CD4-positive, CD25-positive, alpha-beta regulatory T cell (primary cell): ENCODE measurements around the gene RINL. TPM values are rescaled to one million over a fixed set of nuclear protein-coding genes. Genes with fewer than 3 reads are reported as not detected.
A peak's percentile ranks its signal among the peaks of the same experiment; 100 is the strongest.

Experiments
- ATAC-seq, 2 donors: fragments of 150-1000 bp; cut with Tn5 transposase; one replicate each; pipeline ENCODE4 v1.10.0; 2021; ENCODE audit warnings: low read depth in 2 of 2, moderate number of reproducible peaks in 2 of 2, moderate library complexity in 1 of 2
- DNase-seq, 3 donors: peaks; one replicate each; pipeline versions ENCODE4 v3.0.0 to v3.0.0-alpha.2; 2012 to 2022; ENCODE audit warnings: mixed read lengths in 1 of 3
- H3K27ac ChIP-seq: one replicate; pipeline ENCODE4 v1.7.0; 2013; ENCODE audit warnings: mild to moderate bottlenecking, low read length; ENCODE audit not compliant: insufficient read depth, poor library complexity, severe bottlenecking
- H3K27me3 ChIP-seq: one replicate; pipeline ENCODE4 v1.7.0; 2013; ENCODE audit warnings: low read length; ENCODE audit not compliant: control insufficient read depth, insufficient read depth
- H3K36me3 ChIP-seq: one replicate; pipeline ENCODE4 v1.7.0; 2013; ENCODE audit warnings: mild to moderate bottlenecking, low read length, moderate library complexity; ENCODE audit not compliant: control insufficient read depth, insufficient read depth
- H3K4me1 ChIP-seq: 2 replicates; pipeline ENCODE4 v1.7.0; 2013; ENCODE audit warnings: mild to moderate bottlenecking, low read length; ENCODE audit not compliant: insufficient read depth, control insufficient read depth, poor library complexity, severe bottlenecking
- H3K4me3 ChIP-seq: one replicate; pipeline ENCODE4 v1.7.0; 2013; ENCODE audit warnings: low read depth, mild to moderate bottlenecking, low read length, moderate library complexity
- H3K9me3 ChIP-seq, 2 experiments: 1 replicate in 1 of 2; 2 replicates in 1 of 2; pipeline ENCODE4 v1.7.0; 2013; ENCODE audit warnings: low read length in 2 of 2, mild to moderate bottlenecking in 1 of 2, moderate library complexity in 1 of 2; ENCODE audit not compliant: control insufficient read depth in 2 of 2
- H3K27ac Mint-ChIP-seq, 3 donors: one replicate each; pipeline ENCODE4 v1.8.0; 2020 to 2022; ENCODE audit warnings: mild to moderate bottlenecking in 3 of 3, mixed read lengths in 3 of 3, moderate library complexity in 2 of 3
- H3K27me3 Mint-ChIP-seq: one replicate; pipeline ENCODE4 v1.8.0; 2022; ENCODE audit warnings: mild to moderate bottlenecking, mixed read lengths
- H3K36me3 Mint-ChIP-seq: one replicate; pipeline ENCODE4 v1.8.0; 2020; ENCODE audit warnings: mixed read lengths
- H3K4me1 Mint-ChIP-seq, 4 donors: one replicate each; pipeline ENCODE4 v1.8.0; 2020 to 2022; ENCODE audit warnings: mixed read lengths in 4 of 4, mild to moderate bottlenecking in 1 of 4
- H3K4me3 Mint-ChIP-seq, 4 donors: one replicate each; pipeline ENCODE4 v1.8.0; 2020 to 2022; ENCODE audit warnings: mild to moderate bottlenecking in 4 of 4, mixed read lengths in 4 of 4, moderate library complexity in 3 of 4
- H3K9me3 Mint-ChIP-seq, 7 donors: one replicate each; pipeline ENCODE4 v1.8.0; 2020 to 2022; ENCODE audit warnings: mixed read lengths in 7 of 7, mild to moderate bottlenecking in 3 of 7, moderate library complexity in 2 of 7
- polyA plus RNA-seq, 4 donors: library from polyadenylated mRNA; unstranded; fragments of 300-500 nt; fragmentation: Illumina TruSeq; gene quantifications; one replicate each; pipeline ENCODE4 v1.2.3, GENCODE V29; 2021
- total RNA-seq: library from RNA; stranded (reverse); gene quantifications from one replicate; pipeline ENCODE4 v1.2.3, GENCODE V29; 2022

RINL gene
- 48.9 TPM for total RNA-seq
- polyA plus RNA-seq: 10 to 100 TPM; 30.1 to 39.7 (median 36.5) TPM

DNA sequence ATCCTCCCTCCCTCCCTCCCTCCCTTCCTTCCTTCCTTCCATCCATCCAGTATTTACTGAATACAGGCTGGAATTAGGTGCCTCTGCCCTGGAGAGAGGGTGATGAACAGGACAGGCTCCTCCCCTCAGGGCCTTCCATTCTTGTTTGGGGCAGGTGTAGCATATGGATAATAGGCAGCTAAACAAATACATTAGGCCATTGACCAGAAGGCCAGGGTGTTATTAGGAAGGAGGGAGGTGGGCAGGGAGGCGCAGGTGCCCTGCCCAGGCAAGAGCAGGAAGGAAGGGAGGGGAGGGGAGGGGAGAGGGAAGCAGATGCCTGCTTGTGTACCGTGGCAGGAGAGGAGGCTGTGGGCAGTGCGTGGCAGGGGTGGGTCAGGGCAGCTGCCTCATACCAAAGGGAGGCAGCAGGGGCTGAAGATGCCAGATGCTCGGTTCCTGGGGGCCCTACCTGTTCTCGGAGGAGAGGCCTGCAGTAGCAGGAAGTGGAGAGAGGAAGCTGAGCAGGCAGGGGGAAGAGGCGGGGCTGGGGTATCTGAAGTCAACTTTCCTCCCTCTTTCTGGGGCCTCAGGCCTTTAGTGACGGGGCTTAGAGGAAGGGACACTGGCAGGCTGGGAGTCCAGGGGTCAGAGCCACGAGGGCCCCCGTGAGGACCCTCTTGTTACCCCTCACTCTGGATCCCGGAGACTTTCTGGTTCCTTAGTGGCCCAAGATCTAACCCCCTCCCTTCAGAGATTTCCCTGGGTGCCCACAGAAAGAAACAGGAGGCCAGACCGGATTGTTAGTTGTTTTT lies at the start of gene RINL:
Gene RINL, minus strand, starts transcription at position 495 of the 794 bp plus-strand sequence. CDS start 1,533 bp downstream, outside the sequence.
- ATAC-seq (peak; percentile 96), DNase-seq (peak; percentile 57 to 92 (median 72))
- Mint-ChIP-seq H3K36me3 (peaks cover 14% of the 10 kb centered on the region), H3K9me3 (no peaks in the 10 kb centered on the region), H3K27ac (peak within 1 kb of the TSS; percentile 97 to 99 (median 98)), H3K4me1 (peaks cover 6 to 50% (median 16%) of the 10 kb centered on the region in 4 donors), H3K4me3 (peak within 1 kb of the TSS; percentile 90 to 96 (median 94)), H3K27me3 (no peaks in the 10 kb centered on the region)
- no peaks in the 10 kb centered on the region for H3K9me3 ChIP-seq
- peak within 1 kb of the TSS; percentile 93 for H3K27ac ChIP-seq
- no peaks in the 10 kb centered on the region for H3K27me3 ChIP-seq
- peaks cover 37% of the 10 kb centered on the region for H3K4me1 ChIP-seq
- peaks cover 6% of the 10 kb centered on the region for H3K36me3 ChIP-seq
- H3K4me3 ChIP-seq: peak within 1 kb of the TSS; percentile 62

- Mint-ChIP-seq H3K27me3 (no peaks in the 10 kb centered on the region), H3K9me3 (no peaks in the 10 kb centered on the region), H3K36me3 (peaks cover 17% of the 10 kb centered on the region), H3K4me3 (no peak overlapping the region), H3K4me1 (peaks cover 5 to 18% (median 8%) of the 10 kb centered on the region in 4 donors), H3K27ac (no peak overlapping the region)
- DNase-seq: no peak
- Histone ChIP-seq H3K27me3 (no peaks in the 10 kb centered on the region), H3K4me3 (no peak overlapping the region), H3K9me3 (no peaks in the 10 kb centered on the region), H3K27ac (no peak overlapping the region), H3K36me3 (peaks cover 8% of the 10 kb centered on the region), H3K4me1 (peaks cover 10% of the 10 kb centered on the region)
- ATAC-seq: no peak
These were observed 46.3 kb upstream of the RINL start for GRCh38 chr19:38924388-38924787.

DNA sequence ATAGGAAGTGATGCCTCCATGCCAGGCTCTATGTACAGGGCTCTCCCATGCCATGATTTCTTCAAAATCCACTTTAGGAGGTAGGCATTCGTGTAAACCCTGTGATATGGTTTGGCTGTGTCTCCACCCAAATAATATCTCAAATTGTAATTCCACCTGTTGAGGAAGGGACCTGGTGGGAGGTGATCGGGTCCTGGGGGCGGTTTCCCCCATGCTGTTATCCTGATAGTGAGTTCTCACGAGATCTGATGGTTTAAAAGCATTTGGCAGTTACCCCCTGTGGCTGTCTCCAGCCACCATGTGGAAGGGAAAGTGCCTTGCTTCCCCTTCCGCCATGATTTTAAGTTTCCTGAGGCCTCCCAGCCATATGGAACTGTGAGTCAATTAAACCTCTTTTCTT lies 44.4 kb upstream of the RINL start:
- Mint-ChIP-seq H3K27ac (no peak overlapping the region), H3K27me3 (no peaks in the 10 kb centered on the region), H3K9me3 (no peaks in the 10 kb centered on the region), H3K36me3 (peaks cover 19% of the 10 kb centered on the region), H3K4me1 (no peaks in the 10 kb centered on the region), H3K4me3 (no peak overlapping the region)
- DNase-seq (no peak), ATAC-seq (no peak)
- H3K27me3 ChIP-seq: no peaks in the 10 kb centered on the region
- H3K27ac ChIP-seq: no peak overlapping the region
- no peak overlapping the region for H3K4me3 ChIP-seq
- H3K9me3 ChIP-seq: no peaks in the 10 kb centered on the region
- H3K4me1 ChIP-seq: no peaks in the 10 kb centered on the region
- H3K36me3 ChIP-seq: peaks cover 8% of the 10 kb centered on the region

DNA sequence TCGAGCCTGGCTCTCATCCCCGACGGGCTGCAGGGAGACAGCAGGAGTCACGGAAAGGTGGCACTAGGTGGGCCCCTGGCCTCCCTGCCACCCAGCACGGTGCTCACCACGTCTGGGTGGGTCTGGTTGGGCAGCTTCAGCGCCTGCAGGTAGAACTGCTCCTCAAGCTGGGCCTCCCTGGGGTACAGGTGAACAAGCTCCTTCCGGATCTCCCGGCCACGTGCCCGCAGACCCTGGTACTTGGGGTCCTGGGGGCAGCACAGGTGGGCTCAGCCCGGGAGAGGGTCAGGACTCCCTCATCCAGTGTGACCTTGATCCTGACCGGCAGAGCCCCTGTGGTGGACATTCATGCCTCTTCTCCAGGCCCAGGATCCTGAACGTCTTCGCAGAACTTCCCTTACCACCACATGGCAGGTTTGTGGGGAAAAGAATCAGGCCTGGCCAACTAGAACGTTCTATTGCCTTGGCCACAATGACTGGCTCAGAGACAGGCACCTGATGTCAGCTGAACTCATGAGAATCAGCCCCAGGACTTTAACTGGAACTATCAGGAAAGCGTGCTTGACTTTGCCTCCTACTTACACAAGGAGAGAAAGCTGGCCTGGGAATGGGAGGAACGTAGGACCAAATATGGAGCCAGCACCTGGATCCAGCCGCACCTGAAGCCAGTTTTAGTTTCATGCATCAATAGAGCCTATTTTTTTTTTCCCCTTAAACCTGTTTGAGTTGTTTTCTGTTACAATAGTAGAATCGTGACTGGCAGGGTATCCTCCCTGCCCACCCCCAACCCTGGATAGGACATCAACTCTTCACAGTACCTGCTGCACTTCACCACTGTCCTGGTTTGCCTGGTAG lies 43.6 kb upstream of the RINL start:
- no peaks in the 10 kb centered on the region for H3K4me1 Mint-ChIP-seq
- DNase-seq: no peak
- H3K27ac ChIP-seq: no peak overlapping the region

DNA sequence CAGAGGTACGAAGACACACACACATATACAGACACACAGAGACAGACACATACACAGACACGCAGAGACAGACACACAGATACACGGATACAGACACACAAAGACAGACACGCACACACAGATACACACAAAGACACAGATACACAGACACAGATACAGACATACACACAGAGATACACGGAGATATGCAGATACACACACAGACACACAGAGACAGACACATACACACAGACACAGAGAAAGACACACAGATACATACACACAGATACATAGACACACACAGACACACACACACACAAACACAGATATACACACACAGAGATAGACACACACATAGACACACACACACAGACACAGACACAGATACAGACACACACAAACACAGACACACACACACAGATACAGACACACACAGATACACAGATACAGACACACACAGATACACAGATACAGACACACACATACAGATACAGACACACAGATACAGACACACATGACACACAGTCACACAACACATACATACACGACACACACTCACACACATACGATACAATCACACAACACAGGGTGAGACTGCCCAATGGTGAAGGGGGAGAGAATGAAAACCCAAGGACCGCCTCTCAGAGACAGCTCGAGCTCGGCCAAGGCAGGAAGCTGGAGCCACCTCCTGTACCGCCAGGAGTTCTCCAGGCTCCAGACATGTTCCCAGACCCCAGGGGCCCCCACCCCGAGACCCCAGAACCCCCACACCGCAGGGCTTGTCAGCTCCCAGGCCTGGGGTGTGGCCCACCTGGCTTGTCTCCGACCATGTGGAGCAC lies 42.7 kb upstream of the RINL start:
- Mint-ChIP-seq H3K27ac (no peak overlapping the region), H3K36me3 (peaks cover 19% of the 10 kb centered on the region), H3K4me3 (no peak overlapping the region), H3K9me3 (no peaks in the 10 kb centered on the region), H3K4me1 (no peaks in the 10 kb centered on the region), H3K27me3 (no peaks in the 10 kb centered on the region)
- no peak for DNase-seq
- no peak overlapping the region for H3K4me3 ChIP-seq
- H3K4me1 ChIP-seq: no peaks in the 10 kb centered on the region
- no peak overlapping the region for H3K27ac ChIP-seq
- peaks cover 8% of the 10 kb centered on the region for H3K36me3 ChIP-seq
- no peaks in the 10 kb centered on the region for H3K27me3 ChIP-seq
- no peaks in the 10 kb centered on the region for H3K9me3 ChIP-seq
- no peak for ATAC-seq

More for the DNA sequence above, 43.6 kb upstream of the RINL start:
- Histone ChIP-seq H3K27me3 (no peaks in the 10 kb centered on the region), H3K36me3 (peaks cover 8% of the 10 kb centered on the region), H3K4me3 (no peak overlapping the region), H3K4me1 (no peaks in the 10 kb centered on the region), H3K9me3 (no peaks in the 10 kb centered on the region)
- peak overlapping the region in 1 of 3 donors; percentile 65 for H3K27ac Mint-ChIP-seq
- peaks cover 19% of the 10 kb centered on the region for H3K36me3 Mint-ChIP-seq
- no peaks in the 10 kb centered on the region for H3K27me3 Mint-ChIP-seq
- no peaks in the 10 kb centered on the region for H3K9me3 Mint-ChIP-seq
- no peak overlapping the region for H3K4me3 Mint-ChIP-seq
- ATAC-seq: no peak

DNA sequence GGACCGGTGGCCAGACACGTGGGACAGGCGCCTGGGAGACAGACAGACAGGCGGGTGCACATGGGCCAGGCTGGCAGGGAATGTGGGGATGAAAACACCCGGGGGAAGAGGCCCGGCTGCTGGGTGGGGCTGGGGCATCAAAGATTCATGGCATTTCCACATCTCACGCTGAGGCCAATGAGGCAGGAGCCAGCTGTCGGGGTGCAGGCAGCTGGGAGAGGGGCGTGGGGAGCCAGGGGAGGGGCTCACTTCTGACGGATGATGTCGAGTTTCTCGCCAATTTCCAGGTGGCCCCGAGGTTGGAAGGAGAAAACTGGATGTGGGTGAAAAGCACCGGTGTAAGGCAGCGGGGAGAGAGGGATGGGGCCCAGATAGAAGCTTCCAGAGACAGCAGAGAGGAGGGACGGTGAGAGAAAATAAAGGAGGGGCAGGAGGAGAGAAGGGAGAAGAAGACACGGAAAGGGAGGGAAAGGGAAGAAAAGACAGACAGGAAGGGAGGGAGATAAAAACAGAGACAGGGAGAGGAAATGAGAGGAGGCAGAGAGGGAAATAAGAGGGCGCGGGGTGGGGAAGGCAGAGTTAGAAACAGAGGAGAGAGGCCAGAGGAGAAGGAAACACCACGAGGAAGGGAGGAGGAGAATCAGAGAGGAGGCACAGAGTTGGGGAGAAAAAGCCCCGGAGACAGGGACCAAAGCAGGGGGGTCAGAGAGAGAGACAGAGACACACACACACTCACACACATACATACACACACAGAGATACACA lies 41.9 kb upstream of the RINL start:
- Histone ChIP-seq H3K27ac (no peak overlapping the region), H3K27me3 (no peaks in the 10 kb centered on the region), H3K36me3 (peaks cover 8% of the 10 kb centered on the region), H3K4me3 (no peak overlapping the region), H3K4me1 (no peaks in the 10 kb centered on the region), H3K9me3 (no peaks in the 10 kb centered on the region)
- ATAC-seq: no peak
- Mint-ChIP-seq H3K9me3 (no peaks in the 10 kb centered on the region), H3K36me3 (peaks cover 19% of the 10 kb centered on the region), H3K4me1 (no peaks in the 10 kb centered on the region), H3K27me3 (no peaks in the 10 kb centered on the region), H3K4me3 (no peak overlapping the region), H3K27ac (no peak overlapping the region)
- DNase-seq: no peak

DNA sequence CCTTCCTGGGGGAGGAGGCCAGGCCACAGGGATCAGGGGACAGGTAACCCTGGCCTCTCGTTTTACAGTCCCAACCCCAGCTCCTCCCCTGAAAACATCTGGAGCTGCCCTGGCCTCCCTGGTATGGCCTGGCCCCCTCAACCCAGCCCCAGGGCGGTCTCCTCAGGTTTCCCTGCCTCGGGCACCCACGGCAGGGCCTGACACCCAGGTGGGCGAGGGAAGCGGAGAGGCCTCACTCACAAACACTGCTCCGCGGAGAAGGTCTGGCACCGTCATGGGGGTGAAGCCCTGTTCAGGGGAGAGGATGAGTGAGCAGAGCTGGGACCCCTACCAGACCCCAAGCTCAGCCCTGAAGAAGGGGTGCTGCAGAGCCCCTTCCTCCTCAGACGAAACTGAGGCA lies 40.5 kb upstream of the RINL start:
- Mint-ChIP-seq H3K4me3 (no peak overlapping the region), H3K27me3 (no peaks in the 10 kb centered on the region), H3K9me3 (no peaks in the 10 kb centered on the region), H3K36me3 (peaks cover 12% of the 10 kb centered on the region), H3K4me1 (no peaks in the 10 kb centered on the region), H3K27ac (no peak overlapping the region)
- ATAC-seq: no peak
- Histone ChIP-seq H3K4me1 (no peaks in the 10 kb centered on the region), H3K9me3 (no peaks in the 10 kb centered on the region), H3K4me3 (no peak overlapping the region), H3K27ac (no peak overlapping the region), H3K27me3 (no peaks in the 10 kb centered on the region), H3K36me3 (no peaks in the 10 kb centered on the region)
- no peak for DNase-seq
